Measurements from ENCODE around the gene LRRC9.
A peak's percentile ranks its signal among the peaks of the same experiment; 100 is the strongest.
"Not testable (repeated sequence)": the region's sequence is repeated elsewhere in the genome, so short reads cannot be mapped to it uniquely, and the experiment has no call there.

Gene LRRC9

DNA sequence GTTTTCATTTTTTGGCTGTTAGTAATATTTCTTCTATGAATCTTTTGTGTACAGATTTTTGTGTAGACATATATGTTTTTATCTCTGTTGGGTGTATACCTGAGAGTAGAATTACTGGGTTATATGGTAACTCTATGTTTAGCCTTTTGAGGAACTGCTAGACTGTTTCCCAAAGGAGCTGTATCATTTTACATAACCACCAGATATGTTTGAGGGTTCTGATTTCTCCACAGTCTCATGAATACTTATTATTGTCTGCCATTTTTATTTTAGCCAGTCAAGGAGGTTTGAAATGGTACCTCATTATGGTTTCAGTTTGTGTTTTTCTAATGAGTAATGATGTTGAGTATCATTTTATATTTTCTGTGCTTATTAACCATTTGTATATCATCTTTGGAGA lies 173.7 kb downstream of the LRRC9 start:
- DNase-seq (ENCODE audit: low read depth): no peak
- peak overlapping the region; percentile 94 for H3K4me3 ChIP-seq (replicated peaks; ENCODE audit: low read depth, low read length)
- TF ChIP-seq, protein P1, sequence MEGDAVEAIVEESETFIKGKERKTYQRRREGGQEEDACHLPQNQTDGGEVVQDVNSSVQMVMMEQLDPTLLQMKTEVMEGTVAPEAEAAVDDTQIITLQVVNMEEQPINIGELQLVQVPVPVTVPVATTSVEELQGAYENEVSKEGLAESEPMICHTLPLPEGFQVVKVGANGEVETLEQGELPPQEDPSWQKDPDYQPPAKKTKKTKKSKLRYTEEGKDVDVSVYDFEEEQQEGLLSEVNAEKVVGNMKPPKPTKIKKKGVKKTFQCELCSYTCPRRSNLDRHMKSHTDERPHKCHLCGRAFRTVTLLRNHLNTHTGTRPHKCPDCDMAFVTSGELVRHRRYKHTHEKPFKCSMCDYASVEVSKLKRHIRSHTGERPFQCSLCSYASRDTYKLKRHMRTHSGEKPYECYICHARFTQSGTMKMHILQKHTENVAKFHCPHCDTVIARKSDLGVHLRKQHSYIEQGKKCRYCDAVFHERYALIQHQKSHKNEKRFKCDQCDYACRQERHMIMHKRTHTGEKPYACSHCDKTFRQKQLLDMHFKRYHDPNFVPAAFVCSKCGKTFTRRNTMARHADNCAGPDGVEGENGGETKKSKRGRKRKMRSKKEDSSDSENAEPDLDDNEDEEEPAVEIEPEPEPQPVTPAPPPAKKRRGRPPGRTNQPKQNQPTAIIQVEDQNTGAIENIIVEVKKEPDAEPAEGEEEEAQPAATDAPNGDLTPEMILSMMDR (IDR thresholded peaks at IDR 0.05; ENCODE audit: low read length, missing control alignments): no peak

DNA sequence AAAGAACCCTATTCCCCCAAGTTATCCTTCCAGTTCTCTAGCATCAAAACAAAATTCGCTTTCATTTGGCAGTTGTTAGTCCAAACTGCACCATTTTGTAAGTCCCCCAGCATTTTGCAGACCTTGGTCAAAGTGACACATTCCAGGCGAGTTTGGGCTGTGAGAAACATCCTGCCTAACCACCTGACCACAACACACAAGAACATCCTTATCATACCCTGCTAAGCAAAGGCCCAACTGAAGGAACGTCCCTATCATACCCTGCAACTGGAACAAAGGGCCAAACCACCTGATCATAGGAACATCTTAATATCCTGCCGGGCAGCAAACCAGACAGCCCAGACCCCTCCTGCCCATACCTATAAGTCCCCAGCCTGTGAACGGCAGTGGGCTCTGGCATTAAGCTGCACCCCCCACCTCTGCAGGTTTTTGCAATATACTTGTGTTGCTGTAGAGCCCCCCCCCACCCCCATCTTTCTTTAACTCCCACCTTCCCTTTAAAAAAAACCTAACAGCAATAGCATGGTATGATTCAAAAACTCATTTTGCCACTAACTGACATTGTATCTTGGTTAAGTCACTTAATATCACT lies 174.5 kb downstream of the LRRC9 start:
- TF ChIP-seq, protein P1 (IDR thresholded peaks at IDR 0.05; ENCODE audit: low read length, missing control alignments): no peak
- peak overlapping the region; percentile 94 for H3K4me3 ChIP-seq (replicated peaks; ENCODE audit: low read depth, low read length)
- DNase-seq (ENCODE audit: low read depth): peak; percentile 75

DNA sequence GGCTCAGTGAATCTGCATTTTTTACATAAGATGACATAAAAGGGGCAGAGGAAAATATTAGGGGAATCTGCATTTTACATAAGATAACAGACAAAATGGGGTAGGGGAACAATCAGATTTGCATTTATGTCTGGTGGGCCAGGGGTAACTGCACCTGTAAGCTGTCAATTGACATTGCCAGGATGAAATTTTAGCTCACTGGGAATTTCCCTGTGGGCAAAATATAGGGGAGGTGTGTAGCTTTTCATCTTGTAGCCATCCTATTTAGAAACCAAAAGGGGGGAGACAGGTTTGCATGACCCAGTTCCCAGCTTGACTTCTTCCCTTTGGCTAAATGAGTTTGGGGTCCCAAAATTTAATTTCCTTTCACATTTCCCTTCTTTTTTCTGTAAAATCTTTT lies 175.3 kb downstream of the LRRC9 start:
- TF ChIP-seq, protein P1 (IDR thresholded peaks at IDR 0.05; ENCODE audit: low read length, missing control alignments): no peak
- no peak overlapping the region for H3K4me3 ChIP-seq (replicated peaks; ENCODE audit: low read depth, low read length)
- no peak for DNase-seq (ENCODE audit: low read depth)

DNA sequence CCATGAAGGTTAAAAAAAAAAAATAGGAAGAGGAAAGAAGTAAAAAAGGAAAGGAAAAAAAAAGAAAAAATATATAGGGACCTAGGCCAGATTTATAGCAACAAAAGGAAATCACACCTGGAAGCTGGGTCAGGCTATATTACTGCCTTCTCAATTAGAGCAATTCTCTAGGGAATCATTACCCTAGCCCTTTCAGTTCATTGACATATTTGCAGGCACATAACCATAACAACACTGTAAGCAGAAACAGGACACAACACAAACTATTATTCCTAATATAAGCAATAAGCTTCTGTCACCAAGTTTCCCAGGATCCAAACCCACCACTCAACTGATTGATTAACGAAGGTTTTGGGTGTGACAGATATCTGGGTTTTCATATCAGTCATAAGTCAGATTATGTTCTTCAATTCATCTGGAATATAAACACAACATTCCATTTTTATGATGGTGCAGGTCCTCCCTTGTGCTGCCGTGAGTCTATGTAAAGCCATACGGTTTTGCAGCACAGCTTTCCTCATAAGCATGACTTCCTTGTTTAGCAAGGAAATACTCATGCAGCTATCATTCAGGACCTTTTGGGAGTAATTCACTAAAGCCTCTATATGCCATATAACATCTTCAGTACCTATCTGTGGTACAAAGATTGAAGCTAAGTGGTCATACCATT lies 176.0 kb downstream of the LRRC9 start:
- H3K4me3 ChIP-seq (replicated peaks; ENCODE audit: low read depth, low read length): no peak overlapping the region
- DNase-seq (ENCODE audit: low read depth): peak; percentile 66
- TF ChIP-seq, protein P1 (IDR thresholded peaks at IDR 0.05; ENCODE audit: low read length, missing control alignments): no peak

DNA sequence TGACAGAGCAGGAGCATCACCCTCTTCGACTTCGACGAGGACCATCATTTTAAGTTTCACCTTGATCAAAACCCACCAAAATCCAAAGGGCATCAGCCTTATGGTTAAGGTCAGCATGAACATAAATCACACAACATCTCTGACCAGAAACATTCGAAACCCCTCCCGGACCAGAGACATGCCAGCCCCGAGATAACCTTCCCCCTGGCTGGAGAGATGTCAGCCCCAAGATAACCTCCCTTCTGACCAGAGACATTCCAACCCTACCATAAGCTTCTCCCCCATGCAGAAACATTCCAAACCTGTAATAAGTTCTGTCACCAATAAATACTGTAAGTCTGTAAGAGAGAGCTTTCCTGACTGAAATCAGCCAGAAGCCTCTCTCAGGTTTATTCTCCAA lies 178.0 kb downstream of the LRRC9 start:
- no peak for DNase-seq (ENCODE audit: low read depth)
- H3K4me3 ChIP-seq (replicated peaks; ENCODE audit: low read depth, low read length): no peak overlapping the region
- TF ChIP-seq, protein P1 (IDR thresholded peaks at IDR 0.05; ENCODE audit: low read length, missing control alignments): no peak

DNA sequence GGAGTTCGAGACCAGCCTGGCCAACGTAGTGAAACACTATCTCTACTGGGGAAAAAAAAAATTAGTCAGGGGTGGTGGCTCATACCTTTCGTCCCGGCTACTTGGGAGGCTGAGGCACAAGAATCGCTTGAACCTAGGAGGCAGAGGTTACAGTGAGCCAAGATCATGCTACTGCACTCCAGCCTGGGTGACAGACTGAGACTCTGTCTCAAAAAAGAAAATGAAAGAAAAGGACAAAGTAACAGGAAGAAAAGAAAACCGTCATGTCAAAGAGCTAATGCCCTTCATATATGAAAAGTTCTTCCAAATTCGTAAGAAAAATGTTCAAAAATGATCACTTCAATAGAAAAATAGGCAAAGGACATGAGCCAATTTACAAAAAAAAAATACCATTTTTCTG lies 179.9 kb downstream of the LRRC9 start:
- H3K4me3 ChIP-seq (replicated peaks; ENCODE audit: low read depth, low read length); DNase-seq (ENCODE audit: low read depth): not testable (repeated sequence)

DNA sequence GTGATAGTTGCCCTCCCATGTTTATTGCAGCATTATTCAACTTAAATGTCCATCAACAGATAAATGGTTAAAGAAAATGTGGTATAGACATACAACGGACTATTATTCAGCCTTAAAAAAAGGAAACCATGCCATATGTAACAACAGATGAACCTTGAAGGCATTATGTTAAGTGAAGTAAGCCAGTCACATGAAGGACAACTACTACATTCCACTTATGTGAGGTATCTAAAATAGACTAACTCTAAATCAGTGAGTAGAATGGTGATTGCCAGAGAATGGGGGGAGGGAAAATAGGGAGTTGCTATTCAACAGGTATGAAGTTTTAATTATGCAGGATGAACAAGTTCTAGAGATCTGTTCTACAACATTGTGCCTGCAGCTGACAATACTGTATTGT lies 181.8 kb downstream of the LRRC9 start:
- H3K4me3 ChIP-seq (replicated peaks; ENCODE audit: low read depth, low read length): no peak overlapping the region
- peak; percentile 17 for DNase-seq (ENCODE audit: low read depth)
- TF ChIP-seq, protein P1 (IDR thresholded peaks at IDR 0.05; ENCODE audit: low read length, missing control alignments): no peak

Measured in fibroblast of pulmonary artery (primary cell).